ENCODE results near the gene DNAH14.

- no peak for TF ChIP-seq NFRKB (IDR thresholded peaks at IDR 0.05)
- TF ChIP-seq MTA3 (CRISPR knock-in tag; IDR thresholded peaks at IDR 0.05): no peak
Observed at GRCh38 chr1:224932607-224933249, 3.3 kb downstream of the DNAH14 start.
